Measurements from ENCODE around the gene MTG2. TPM values are rescaled to one million over a fixed set of nuclear protein-coding genes. Genes with fewer than 3 reads are reported as not detected.

Gene MTG2
- total and polyA plus RNA-seq, 10 of the 15 experiments (the other 5 are each of a cell fraction or from before 2014, with no cell fraction given) = 6.2 to 52.4 (median 34.3) TPM

GRCh38 chr20:62214067-62214466 lies 31.2 kb downstream of the MTG2 start:
- H4K20me1 ChIP-seq (ENCODE audit: control insufficient read depth, insufficient read depth) = no peaks in the 10 kb centered on the region
- no peaks in the 10 kb centered on the region for H3K9me3 ChIP-seq (replicated peaks; ENCODE audit: control insufficient read depth, insufficient read depth, low read length)
- ChIA-PET CTCF (no interaction called here), RAD21 (ENCODE audit: unreplicated experiment) (no interaction called here), SMC1A (ENCODE audit: uncharacterized antibody, unreplicated experiment) (no interaction called here), POLR2A (no interaction called here)
- H3K4me2 ChIP-seq (ENCODE audit: control insufficient read depth, insufficient read depth) = no peak overlapping the region
- no peak for DNase-seq (ENCODE audit: low read depth, low spot score)
- WGBS (ENCODE audit: insufficient coverage, insufficient replicate concordance, low lambda C conversion rate, missing lambda C conversion rate) = 28% methylated on average over 12 of the region's 12 CpGs
- no peak overlapping the region for H3K4me3 ChIP-seq
- in situ Hi-C loops (cut with MboI) (no loop called here), intact Hi-C loops (cut with micrococcal nuclease; ENCODE audit: unreplicated experiment) (no loop called here)
- H3K9ac ChIP-seq (ENCODE audit: control insufficient read depth, insufficient read depth, low read length) = no peak overlapping the region
- H3K36me3 ChIP-seq (ENCODE audit: control insufficient read depth in 2 of 2, insufficient read depth in 2 of 2, low read length in 1 of 2) = no peaks in the 10 kb centered on the region
- H3K79me2 ChIP-seq (ENCODE audit: control insufficient read depth, insufficient read depth, low read length) = no peaks in the 10 kb centered on the region
- no peak overlapping the region for H2AFZ ChIP-seq (ENCODE audit: control insufficient read depth, low read depth, low read length)
- no peak overlapping the region for H3K27ac ChIP-seq (ENCODE audit: control insufficient read depth, insufficient read depth)
- no TSS peak for BruUV-seq (replicated peaks)
- no peak for ATAC-seq
- FAIRE-seq = no peak
- H3K27me3 ChIP-seq (replicated peaks in 1 of 2; ENCODE audit: control insufficient read depth in 2 of 2, insufficient read depth in 2 of 2, low read length in 1 of 2) = no peaks in the 10 kb centered on the region; a peak in 1 of 4 replicates
- TF ChIP-seq RAD21 (IDR thresholded peaks at IDR 0.05; ENCODE audit: insufficient read depth, low read depth, low read length) (0 out of 2 replicates have a peak, but pooled peaks have one; percentile 9), RAD51 (IDR thresholded peaks at IDR 0.05) (no peak)
- no peaks in the 10 kb centered on the region for H3K4me1 ChIP-seq (ENCODE audit: control insufficient read depth, insufficient read depth, low read length)

DNA sequence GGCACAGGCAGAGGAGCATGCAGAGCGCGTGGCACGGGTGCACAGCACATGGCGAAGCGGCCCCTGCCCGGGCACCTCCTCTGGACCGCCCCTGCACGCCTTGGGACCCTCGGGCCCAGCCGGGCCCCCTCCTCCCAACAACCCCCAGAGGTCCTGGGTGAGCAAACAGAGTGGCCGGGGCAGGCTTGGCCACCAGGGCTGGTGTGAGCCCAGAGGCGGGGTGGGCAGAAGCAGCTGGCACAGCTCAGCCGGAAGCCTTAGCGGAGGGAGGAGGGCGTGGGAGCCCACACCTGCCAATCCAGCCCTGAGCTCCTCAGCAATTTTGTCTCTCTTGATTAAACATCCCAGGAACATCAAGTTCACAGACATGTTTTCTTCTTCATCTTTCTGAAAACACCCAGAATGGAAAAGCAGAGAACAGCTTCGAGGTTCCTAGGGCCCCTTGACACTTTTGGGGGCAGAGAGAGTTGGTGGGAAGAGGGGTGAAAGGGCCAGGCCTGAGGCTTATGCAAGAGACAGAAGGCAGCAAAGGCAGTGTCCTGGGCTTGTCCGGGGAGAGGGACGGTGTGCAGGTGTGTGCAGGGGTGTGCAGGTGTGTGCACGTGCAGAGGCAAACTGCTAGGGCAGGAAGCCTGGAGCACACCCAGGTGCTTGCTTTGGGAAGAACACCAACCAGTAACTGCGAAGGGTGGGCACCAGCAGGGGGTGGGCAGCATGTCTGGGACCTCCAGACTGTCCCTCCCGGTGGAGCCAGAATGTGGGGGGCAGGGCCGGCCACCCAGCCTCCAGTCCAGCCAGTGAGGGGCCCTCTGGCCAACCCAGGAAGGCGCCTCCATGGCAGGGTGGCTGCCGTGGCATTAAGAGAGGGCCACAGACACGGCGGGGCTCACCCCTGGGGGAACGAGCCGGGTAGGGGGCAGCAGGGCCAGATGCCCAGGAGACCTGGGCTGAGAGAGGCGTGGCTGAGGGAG lies 32.5 kb downstream of the MTG2 start:
- CTCF ChIA-PET = no interaction called here
- H3K27ac ChIP-seq (ENCODE audit: control insufficient read depth, insufficient read depth) = no peak overlapping the region
- POLR2A ChIA-PET = no interaction called here
- no peaks in the 10 kb centered on the region; the same call in 1 of the 2 replicates for H4K20me1 ChIP-seq (ENCODE audit: control insufficient read depth, insufficient read depth)
- FAIRE-seq (no peak), DNase-seq (ENCODE audit: low read depth, low spot score) (no peak), ATAC-seq (no peak)
- BruUV-seq (replicated peaks) = no TSS peak
- H3K4me3 ChIP-seq = no peak overlapping the region
- H3K4me1 ChIP-seq (ENCODE audit: control insufficient read depth, insufficient read depth, low read length) = no peaks in the 10 kb centered on the region
- no peak overlapping the region for H3K4me2 ChIP-seq (ENCODE audit: control insufficient read depth, insufficient read depth)
- no peaks in the 10 kb centered on the region for H3K36me3 ChIP-seq (ENCODE audit: control insufficient read depth in 2 of 2, insufficient read depth in 2 of 2, low read length in 1 of 2)
- peaks cover 0 to 2% of the 10 kb centered on the region in 2 experiments; a peak in 1 of 4 replicates for H3K27me3 ChIP-seq (replicated peaks in 1 of 2; ENCODE audit: control insufficient read depth in 2 of 2, insufficient read depth in 2 of 2, low read length in 1 of 2)
- no peaks in the 10 kb centered on the region for H3K9me3 ChIP-seq (replicated peaks; ENCODE audit: control insufficient read depth, insufficient read depth, low read length)
- no peak overlapping the region for H2AFZ ChIP-seq (ENCODE audit: control insufficient read depth, low read depth, low read length)
- RAD21 ChIA-PET (ENCODE audit: unreplicated experiment) = no interaction called here
- SMC1A ChIA-PET (ENCODE audit: uncharacterized antibody, unreplicated experiment) = no interaction called here
- no peaks in the 10 kb centered on the region for H3K79me2 ChIP-seq (ENCODE audit: control insufficient read depth, insufficient read depth, low read length)
- in situ Hi-C loops (cut with MboI) (no loop called here), intact Hi-C loops (cut with micrococcal nuclease; ENCODE audit: unreplicated experiment) (no loop called here)
- 31% methylated on average over 27 of the region's 29 CpGs for WGBS (ENCODE audit: insufficient coverage, insufficient replicate concordance, low lambda C conversion rate, missing lambda C conversion rate)
- no peak overlapping the region for H3K9ac ChIP-seq (ENCODE audit: control insufficient read depth, insufficient read depth, low read length)
- TF ChIP-seq MTA2 (IDR thresholded peaks at IDR 0.05; ENCODE audit: low read depth) (no peak), ZNF622 (IDR thresholded peaks at IDR 0.05) (no peak), GABPA (IDR thresholded peaks at IDR 0.05; ENCODE audit: low read depth) (no peak)
- TF ChIP-seq, protein P1, sequence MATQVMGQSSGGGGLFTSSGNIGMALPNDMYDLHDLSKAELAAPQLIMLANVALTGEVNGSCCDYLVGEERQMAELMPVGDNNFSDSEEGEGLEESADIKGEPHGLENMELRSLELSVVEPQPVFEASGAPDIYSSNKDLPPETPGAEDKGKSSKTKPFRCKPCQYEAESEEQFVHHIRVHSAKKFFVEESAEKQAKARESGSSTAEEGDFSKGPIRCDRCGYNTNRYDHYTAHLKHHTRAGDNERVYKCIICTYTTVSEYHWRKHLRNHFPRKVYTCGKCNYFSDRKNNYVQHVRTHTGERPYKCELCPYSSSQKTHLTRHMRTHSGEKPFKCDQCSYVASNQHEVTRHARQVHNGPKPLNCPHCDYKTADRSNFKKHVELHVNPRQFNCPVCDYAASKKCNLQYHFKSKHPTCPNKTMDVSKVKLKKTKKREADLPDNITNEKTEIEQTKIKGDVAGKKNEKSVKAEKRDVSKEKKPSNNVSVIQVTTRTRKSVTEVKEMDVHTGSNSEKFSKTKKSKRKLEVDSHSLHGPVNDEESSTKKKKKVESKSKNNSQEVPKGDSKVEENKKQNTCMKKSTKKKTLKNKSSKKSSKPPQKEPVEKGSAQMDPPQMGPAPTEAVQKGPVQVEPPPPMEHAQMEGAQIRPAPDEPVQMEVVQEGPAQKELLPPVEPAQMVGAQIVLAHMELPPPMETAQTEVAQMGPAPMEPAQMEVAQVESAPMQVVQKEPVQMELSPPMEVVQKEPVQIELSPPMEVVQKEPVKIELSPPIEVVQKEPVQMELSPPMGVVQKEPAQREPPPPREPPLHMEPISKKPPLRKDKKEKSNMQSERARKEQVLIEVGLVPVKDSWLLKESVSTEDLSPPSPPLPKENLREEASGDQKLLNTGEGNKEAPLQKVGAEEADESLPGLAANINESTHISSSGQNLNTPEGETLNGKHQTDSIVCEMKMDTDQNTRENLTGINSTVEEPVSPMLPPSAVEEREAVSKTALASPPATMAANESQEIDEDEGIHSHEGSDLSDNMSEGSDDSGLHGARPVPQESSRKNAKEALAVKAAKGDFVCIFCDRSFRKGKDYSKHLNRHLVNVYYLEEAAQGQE (IDR thresholded peaks at IDR 0.05; ENCODE audit: low read depth, low read length) = no peak
- TF ChIP-seq, protein P2, sequence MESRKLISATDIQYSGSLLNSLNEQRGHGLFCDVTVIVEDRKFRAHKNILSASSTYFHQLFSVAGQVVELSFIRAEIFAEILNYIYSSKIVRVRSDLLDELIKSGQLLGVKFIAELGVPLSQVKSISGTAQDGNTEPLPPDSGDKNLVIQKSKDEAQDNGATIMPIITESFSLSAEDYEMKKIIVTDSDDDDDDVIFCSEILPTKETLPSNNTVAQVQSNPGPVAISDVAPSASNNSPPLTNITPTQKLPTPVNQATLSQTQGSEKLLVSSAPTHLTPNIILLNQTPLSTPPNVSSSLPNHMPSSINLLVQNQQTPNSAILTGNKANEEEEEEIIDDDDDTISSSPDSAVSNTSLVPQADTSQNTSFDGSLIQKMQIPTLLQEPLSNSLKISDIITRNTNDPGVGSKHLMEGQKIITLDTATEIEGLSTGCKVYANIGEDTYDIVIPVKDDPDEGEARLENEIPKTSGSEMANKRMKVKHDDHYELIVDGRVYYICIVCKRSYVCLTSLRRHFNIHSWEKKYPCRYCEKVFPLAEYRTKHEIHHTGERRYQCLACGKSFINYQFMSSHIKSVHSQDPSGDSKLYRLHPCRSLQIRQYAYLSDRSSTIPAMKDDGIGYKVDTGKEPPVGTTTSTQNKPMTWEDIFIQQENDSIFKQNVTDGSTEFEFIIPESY (IDR thresholded peaks at IDR 0.05) = no peak
- TF ChIP-seq, protein P3, sequence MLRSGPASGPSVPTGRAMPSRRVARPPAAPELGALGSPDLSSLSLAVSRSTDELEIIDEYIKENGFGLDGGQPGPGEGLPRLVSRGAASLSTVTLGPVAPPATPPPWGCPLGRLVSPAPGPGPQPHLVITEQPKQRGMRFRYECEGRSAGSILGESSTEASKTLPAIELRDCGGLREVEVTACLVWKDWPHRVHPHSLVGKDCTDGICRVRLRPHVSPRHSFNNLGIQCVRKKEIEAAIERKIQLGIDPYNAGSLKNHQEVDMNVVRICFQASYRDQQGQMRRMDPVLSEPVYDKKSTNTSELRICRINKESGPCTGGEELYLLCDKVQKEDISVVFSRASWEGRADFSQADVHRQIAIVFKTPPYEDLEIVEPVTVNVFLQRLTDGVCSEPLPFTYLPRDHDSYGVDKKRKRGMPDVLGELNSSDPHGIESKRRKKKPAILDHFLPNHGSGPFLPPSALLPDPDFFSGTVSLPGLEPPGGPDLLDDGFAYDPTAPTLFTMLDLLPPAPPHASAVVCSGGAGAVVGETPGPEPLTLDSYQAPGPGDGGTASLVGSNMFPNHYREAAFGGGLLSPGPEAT (IDR thresholded peaks at IDR 0.05; ENCODE audit: low read depth) = no peak

Data from GM12878 (cell line).